ENCODE results near the gene PADI6. TPM values are rescaled to one million over a fixed set of nuclear protein-coding genes. Genes with fewer than 3 reads are reported as not detected.

Gene PADI6
- total RNA-seq, 1 experiment from 2014 or later, result not detected

- DNase-seq (ENCODE audit: low read depth, low spot score), result no peak
- BruUV-seq (replicated peaks), result no TSS peak
- RAD21 ChIA-PET (ENCODE audit: low non-redundant PET in 1 of 2, low total read pairs in 2 of 2, uncharacterized antibody in 2 of 2, unreplicated experiment in 2 of 2), result no interaction called here
- CTCF ChIA-PET, result no interaction called here
- Histone ChIP-seq H4K20me1 (ENCODE audit: insufficient read depth) (peaks cover 8% of the 10 kb centered on the region; the same call in 1 of the 2 replicates), H3K4me3 (replicated peaks in 1 of 2; ENCODE audit: low read depth in 1 of 2, low read length in 2 of 2) (no peak overlapping the region), H3K9me2 (ENCODE audit: insufficient read depth) (no peaks in the 10 kb centered on the region), H2AFZ (ENCODE audit: low read depth, low read length, poor library complexity, severe bottlenecking) (no peak overlapping the region), H3K4me1 (ENCODE audit: control insufficient read depth in 1 of 2, insufficient read depth in 2 of 2, low read length in 2 of 2) (no peaks in the 10 kb centered on the region), H3K4me2 (ENCODE audit: low read length) (no peak overlapping the region), H3K9me3 (ENCODE audit: control insufficient read depth in 1 of 2, insufficient read depth in 1 of 2, low read depth in 1 of 2, low read length in 2 of 2) (no peaks in the 10 kb centered on the region), H3K9ac (ENCODE audit: low read length) (no peak overlapping the region), H3K79me2 (ENCODE audit: insufficient read depth, low read length) (peaks cover 90% of the 10 kb centered on the region), H3K36me3 (ENCODE audit: control insufficient read depth in 1 of 2, insufficient read depth in 2 of 2, low read length in 2 of 2) (peaks cover 63 to 68% of the 10 kb centered on the region in 2 experiments; a peak in 3 of 4 replicates), H3K27ac (ENCODE audit: low read depth, low read length) (no peak overlapping the region), H3K27me3 (ENCODE audit: insufficient read depth, low read length) (no peaks in the 10 kb centered on the region)
- POLR2A ChIA-PET, result interaction anchor here (0.8 kb wide), 1 partner anchor 19 kb away, joined by 7 read pairs; no protein-coding TSS in a partner anchor
- intact Hi-C loops (cut with micrococcal nuclease), result no loop called here
- no peak for ATAC-seq
- TF ChIP-seq CBX3 (IDR thresholded peaks at IDR 0.05; ENCODE audit: low read depth), result no peak
- no peak for TF ChIP-seq SRF (IDR thresholded peaks at IDR 0.05; ENCODE audit: low read depth)
- no peak for TF ChIP-seq CEBPB (IDR thresholded peaks at IDR 0.05; ENCODE audit: low read depth)
- TF ChIP-seq JUND (IDR thresholded peaks at IDR 0.05), result no peak
- no peak for TF ChIP-seq SIN3A (IDR thresholded peaks at IDR 0.05; ENCODE audit: low read depth)
- no peak for TF ChIP-seq TCF7L2 (IDR thresholded peaks at IDR 0.05; ENCODE audit: borderline replicate concordance, extremely low read depth, insufficient read depth, insufficient read length)
- no peak for TF ChIP-seq EZH2phosphoT487 (IDR thresholded peaks at IDR 0.05; ENCODE audit: borderline replicate concordance)
- no peak for TF ChIP-seq ZNF274 (IDR thresholded peaks at IDR 0.05; ENCODE audit: low read depth, low read length)
- no peak for TF ChIP-seq EZH2 (IDR thresholded peaks at IDR 0.05)
- TF ChIP-seq, protein P1, sequence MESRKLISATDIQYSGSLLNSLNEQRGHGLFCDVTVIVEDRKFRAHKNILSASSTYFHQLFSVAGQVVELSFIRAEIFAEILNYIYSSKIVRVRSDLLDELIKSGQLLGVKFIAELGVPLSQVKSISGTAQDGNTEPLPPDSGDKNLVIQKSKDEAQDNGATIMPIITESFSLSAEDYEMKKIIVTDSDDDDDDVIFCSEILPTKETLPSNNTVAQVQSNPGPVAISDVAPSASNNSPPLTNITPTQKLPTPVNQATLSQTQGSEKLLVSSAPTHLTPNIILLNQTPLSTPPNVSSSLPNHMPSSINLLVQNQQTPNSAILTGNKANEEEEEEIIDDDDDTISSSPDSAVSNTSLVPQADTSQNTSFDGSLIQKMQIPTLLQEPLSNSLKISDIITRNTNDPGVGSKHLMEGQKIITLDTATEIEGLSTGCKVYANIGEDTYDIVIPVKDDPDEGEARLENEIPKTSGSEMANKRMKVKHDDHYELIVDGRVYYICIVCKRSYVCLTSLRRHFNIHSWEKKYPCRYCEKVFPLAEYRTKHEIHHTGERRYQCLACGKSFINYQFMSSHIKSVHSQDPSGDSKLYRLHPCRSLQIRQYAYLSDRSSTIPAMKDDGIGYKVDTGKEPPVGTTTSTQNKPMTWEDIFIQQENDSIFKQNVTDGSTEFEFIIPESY (IDR thresholded peaks at IDR 0.05; ENCODE audit: extremely low read depth, insufficient replicate concordance, low read length), result no peak
- TF ChIP-seq REST (IDR thresholded peaks at IDR 0.05; ENCODE audit: low read depth), result no peak
- TF ChIP-seq, protein P2, sequence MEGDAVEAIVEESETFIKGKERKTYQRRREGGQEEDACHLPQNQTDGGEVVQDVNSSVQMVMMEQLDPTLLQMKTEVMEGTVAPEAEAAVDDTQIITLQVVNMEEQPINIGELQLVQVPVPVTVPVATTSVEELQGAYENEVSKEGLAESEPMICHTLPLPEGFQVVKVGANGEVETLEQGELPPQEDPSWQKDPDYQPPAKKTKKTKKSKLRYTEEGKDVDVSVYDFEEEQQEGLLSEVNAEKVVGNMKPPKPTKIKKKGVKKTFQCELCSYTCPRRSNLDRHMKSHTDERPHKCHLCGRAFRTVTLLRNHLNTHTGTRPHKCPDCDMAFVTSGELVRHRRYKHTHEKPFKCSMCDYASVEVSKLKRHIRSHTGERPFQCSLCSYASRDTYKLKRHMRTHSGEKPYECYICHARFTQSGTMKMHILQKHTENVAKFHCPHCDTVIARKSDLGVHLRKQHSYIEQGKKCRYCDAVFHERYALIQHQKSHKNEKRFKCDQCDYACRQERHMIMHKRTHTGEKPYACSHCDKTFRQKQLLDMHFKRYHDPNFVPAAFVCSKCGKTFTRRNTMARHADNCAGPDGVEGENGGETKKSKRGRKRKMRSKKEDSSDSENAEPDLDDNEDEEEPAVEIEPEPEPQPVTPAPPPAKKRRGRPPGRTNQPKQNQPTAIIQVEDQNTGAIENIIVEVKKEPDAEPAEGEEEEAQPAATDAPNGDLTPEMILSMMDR (IDR thresholded peaks at IDR 0.05 in 2 of 3, conservative IDR thresholded peaks at IDR 0.05 in 1 of 3; ENCODE audit: borderline replicate concordance in 1 of 3, insufficient read depth in 1 of 3, low read depth in 2 of 3, low read length in 2 of 3), result no peak
- no peak for TF ChIP-seq FOSL1 (IDR thresholded peaks at IDR 0.05; ENCODE audit: low read depth)
Observed at GRCh38 chr1:17425806-17426600, 54.0 kb downstream of the PADI6 start.

Data from HCT116 (cell line).